Sigmoid colon (tissue), 7 donors: Measurements from ENCODE around the gene DES. TPM values are rescaled to one million over a fixed set of nuclear protein-coding genes. Genes with fewer than 3 reads are reported as not detected.

ENCODE experiments used
- DNase-seq: peaks from one replicate; pipeline ENCODE4 v3.0.0-alpha.2; 2019
- H3K27ac ChIP-seq, 4 donors: fragments of 200-600 bp; sonication (generic); one replicate each; pipeline ENCODE4 v1.5.1; 2016 to 2019; ENCODE audit warnings: mild to moderate bottlenecking in 1 of 4
- H3K27me3 ChIP-seq, 3 donors: fragments of 200-600 bp; sonication (generic); one replicate each; pipeline ENCODE4 v1.5.1; 2019; ENCODE audit warnings: mild to moderate bottlenecking in 1 of 3
- H3K36me3 ChIP-seq, 4 donors: fragments of 200-600 bp; sonication (generic); one replicate each; pipeline ENCODE4 v1.5.1; 2016 to 2019
- H3K4me1 ChIP-seq, 4 donors: fragments of 200-600 bp; sonication (generic); one replicate each; pipeline ENCODE4 v1.5.1; 2017 to 2019
- H3K4me3 ChIP-seq, 4 donors: fragments of 200-600 bp; sonication (generic); one replicate each; pipeline ENCODE4 v1.5.1; 2017 to 2019; ENCODE audit warnings: mild to moderate bottlenecking in 2 of 4, moderate library complexity in 1 of 4
- H3K9me3 ChIP-seq, 4 donors: fragments of 200-600 bp in 3 of 4; sonication (generic) in 3 of 4; one replicate each; pipeline versions ENCODE4 v1.5.1 to v1.6.1; 2013 to 2019
- CTCF ChIP-seq, 4 experiments: fragments of 450-650 bp in 3 of 4; fragments of 200-600 bp in 1 of 4; IDR thresholded peaks; one replicate each; pipeline ENCODE4 v1.5.1; 2016 to 2019; ENCODE audit warnings: antibody characterized with exemption in 4 of 4, mild to moderate bottlenecking in 3 of 4, moderate library complexity in 2 of 4
- EP300 ChIP-seq, 4 donors: sonication (generic); formaldehyde crosslinking; IDR thresholded peaks; one replicate each; pipeline ENCODE4 v1.6.1; 2017; ENCODE audit warnings: antibody characterized with exemption in 4 of 4
- POLR2A ChIP-seq, 2 donors: fragments of 450-650 bp; IDR thresholded peaks; one replicate each; pipeline ENCODE4 v1.6.1; 2016; ENCODE audit warnings: antibody characterized with exemption in 2 of 2, mild to moderate bottlenecking in 2 of 2, moderate library complexity in 2 of 2
- POLR2AphosphoS5 ChIP-seq, 4 donors: sonication (generic); formaldehyde crosslinking; IDR thresholded peaks; one replicate each; pipeline ENCODE4 v1.6.1; 2017; ENCODE audit warnings: antibody characterized with exemption in 4 of 4
- WGBS, 2 donors: extraction: QIAGEN DNeasy Blood & Tissue Kit; methylation state at CpG; one replicate each; pipeline ENCODE4 v1.1.7; 2013; 5-methylcytosine and 5-hydroxymethylcytosine counted together
- intact Hi-C: fragments of 100-400 bp; cut with DNase I; formaldehyde crosslinking; loops from one replicate; pipeline ENCODE4 v1.15.1; 2023
- polyA plus RNA-seq, 3 donors: library from polyadenylated mRNA; stranded (reverse); fragments of 200-250 nt; gene quantifications; one replicate each; pipeline ENCODE4 v1.2.3, GENCODE V29; 2013
- total RNA-seq, 4 donors: library from RNA; depleted of rRNA; stranded (reverse); fragments of >200 nt; gene quantifications; one replicate each; pipeline ENCODE4 v1.1.0, GENCODE V29; 2016
- donor health status: healthy with polysubstance abuse.
- donor health status: Bipolar disorder and iron deficiency.
- donor health status: healthy.

Gene DES
- total and polyA plus RNA-seq, 7 donors: 35.1 to 30,562 (median 7,366) TPM

DNA sequence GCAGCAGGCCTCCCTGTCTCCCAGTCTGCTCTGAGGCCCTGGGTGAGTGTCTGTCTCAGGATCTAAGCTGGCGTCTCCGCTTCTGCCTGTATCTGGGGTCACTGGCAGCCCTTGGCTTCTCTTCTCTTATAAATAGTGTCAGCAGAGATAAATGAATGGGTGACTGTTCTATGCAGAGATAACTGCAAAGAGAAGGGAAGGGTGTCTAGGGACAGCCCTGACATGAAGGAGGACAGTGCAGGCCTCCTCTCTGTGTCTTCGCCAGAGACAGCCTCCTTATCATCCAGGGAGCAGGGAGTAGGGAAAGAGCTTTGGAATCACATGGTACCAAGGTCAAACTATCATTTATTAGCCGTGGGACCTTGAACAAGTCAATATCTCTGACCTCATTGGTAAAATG is 52.3 kb downstream of the DES start:
- WGBS, 2 donors: 66 to 88% methylated on average over 4 of the region's 4 CpGs
- no peaks in the 10 kb centered on the region for H3K9me3 ChIP-seq
- peaks cover 7 to 92% (median 43%) of the 10 kb centered on the region in 4 donors for H3K36me3 ChIP-seq
- H3K27me3 ChIP-seq: no peaks in the 10 kb centered on the region
- no peak for DNase-seq
- H3K4me1 ChIP-seq: peaks cover 0 to 57% (median 44%) of the 10 kb centered on the region in 4 donors
- intact Hi-C loops: no loop called here
- no peak for TF ChIP-seq POLR2A (IDR thresholded peaks at IDR 0.05)
- H3K4me3 ChIP-seq: no peak overlapping the region
- H3K27ac ChIP-seq: peak overlapping the region; percentile 77 to 99 (median 99)

- WGBS, 2 donors: 80 to 87% methylated on average over 22 of the region's 22 CpGs
- peaks cover 0 to 57% (median 42%) of the 10 kb centered on the region in 4 donors for H3K4me1 ChIP-seq
- H3K27ac ChIP-seq: peak overlapping the region; percentile 58 to 99 (median 99)
- peaks cover 7 to 86% (median 35%) of the 10 kb centered on the region in 4 donors for H3K36me3 ChIP-seq
- H3K27me3 ChIP-seq: no peaks in the 10 kb centered on the region
- H3K9me3 ChIP-seq: no peaks in the 10 kb centered on the region
- no peak for TF ChIP-seq POLR2AphosphoS5 (IDR thresholded peaks at IDR 0.05)
- TF ChIP-seq POLR2A (IDR thresholded peaks at IDR 0.05): no peak
- no peak overlapping the region for H3K4me3 ChIP-seq
- intact Hi-C loops: no loop called here
- DNase-seq: no peak
Measured at GRCh38 chr2:219471476-219472371, 53.5 kb downstream of the DES start.

DNA sequence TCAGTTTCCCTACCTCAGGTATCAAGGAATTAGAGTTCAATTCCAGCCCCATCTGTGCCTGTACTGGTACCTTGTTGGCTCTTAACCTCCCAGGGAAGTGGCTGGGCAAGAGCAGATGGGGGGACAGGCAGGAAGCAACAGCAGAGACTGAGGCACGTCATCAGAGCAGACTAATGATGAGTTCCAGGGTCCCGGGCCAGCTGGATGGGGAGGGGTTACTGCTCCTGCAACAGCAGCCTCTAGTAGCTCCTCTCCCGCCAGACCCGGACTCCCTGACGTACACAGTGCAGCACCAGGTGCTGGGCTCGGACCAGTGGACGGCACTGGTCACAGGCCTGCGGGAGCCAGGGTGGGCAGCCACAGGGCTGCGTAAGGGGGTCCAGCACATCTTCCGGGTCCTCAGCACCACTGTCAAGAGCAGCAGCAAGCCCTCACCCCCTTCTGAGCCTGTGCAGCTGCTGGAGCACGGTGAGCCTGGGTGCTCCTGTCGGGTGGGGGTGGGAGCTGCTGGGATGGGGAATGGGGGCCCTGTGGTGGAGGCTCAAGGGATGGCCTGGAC is 54.5 kb downstream of the DES start:
- TF ChIP-seq CTCF (IDR thresholded peaks at IDR 0.05) (no peak), POLR2AphosphoS5 (IDR thresholded peaks at IDR 0.05) (peak in 1 of 4 donors; percentile 4)
- Histone ChIP-seq H3K36me3 (peaks cover 7 to 85% (median 36%) of the 10 kb centered on the region in 4 donors), H3K9me3 (no peaks in the 10 kb centered on the region), H3K4me3 (no peak overlapping the region), H3K27ac (peak overlapping the region; percentile 58 to 99 (median 99)), H3K4me1 (peaks cover 0 to 57% (median 42%) of the 10 kb centered on the region in 4 donors), H3K27me3 (no peaks in the 10 kb centered on the region)
- intact Hi-C loops: no loop called here
- WGBS, 2 donors: 85 to 89% methylated on average over 12 of the region's 12 CpGs
- no peak for DNase-seq

GRCh38 chr2:219473511-219473910 is 55.3 kb downstream of the DES start:
- Histone ChIP-seq H3K27ac (peak overlapping the region; percentile 58 to 99 (median 99)), H3K27me3 (no peaks in the 10 kb centered on the region), H3K4me3 (no peak overlapping the region), H3K4me1 (peaks cover 0 to 51% (median 36%) of the 10 kb centered on the region in 4 donors), H3K36me3 (peaks cover 7 to 85% (median 38%) of the 10 kb centered on the region in 4 donors), H3K9me3 (no peaks in the 10 kb centered on the region)
- DNase-seq: no peak
- TF ChIP-seq EP300 (IDR thresholded peaks at IDR 0.05) (no peak), POLR2A (IDR thresholded peaks at IDR 0.05) (no peak), CTCF (IDR thresholded peaks at IDR 0.05) (no peak), POLR2AphosphoS5 (IDR thresholded peaks at IDR 0.05) (no peak)
- 86 to 91% methylated on average over 18 of the region's 18 CpGs for WGBS, 2 donors
- intact Hi-C loops: no loop called here

DNA sequence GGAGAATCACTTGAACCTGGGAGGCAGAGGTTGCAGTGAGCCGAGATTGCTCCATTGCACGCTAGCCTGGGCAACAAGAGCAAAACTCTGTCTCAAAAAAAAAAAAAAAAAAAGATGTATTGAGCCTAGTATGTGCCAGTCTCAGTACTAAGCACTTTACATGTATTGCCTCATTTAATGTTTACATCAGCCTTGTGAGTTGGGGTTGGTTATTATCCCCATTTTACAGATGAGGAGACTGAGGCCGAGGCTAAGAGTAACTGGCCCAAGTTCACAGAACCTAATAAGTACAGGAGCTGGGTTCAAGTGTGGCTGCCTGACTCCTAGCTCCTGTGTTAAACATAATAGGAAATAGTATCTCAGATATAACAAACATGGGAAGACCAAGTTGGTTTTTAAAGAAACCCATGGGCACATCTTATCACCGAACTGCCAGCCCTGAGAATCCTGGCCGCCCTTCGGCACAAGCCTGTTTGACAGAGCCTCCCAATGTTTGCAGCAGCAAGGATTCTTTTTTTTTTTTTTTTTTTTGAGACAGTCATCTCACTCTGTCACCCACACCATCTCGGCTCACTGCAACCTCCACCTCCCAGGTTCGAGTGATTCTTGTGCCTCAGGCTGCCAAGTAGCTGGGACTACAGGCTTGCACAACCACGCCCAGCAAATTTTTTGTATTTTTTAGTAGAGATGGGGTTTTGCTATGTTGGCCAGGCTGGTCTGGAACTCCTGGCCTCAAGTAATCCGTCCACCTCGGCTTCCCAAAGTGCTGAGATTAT is 56.3 kb downstream of the DES start:
- DNase-seq: no peak
- Histone ChIP-seq H3K27ac (peak overlapping the region; percentile 58 to 99 (median 99)), H3K36me3 (peaks cover 16 to 85% (median 38%) of the 10 kb centered on the region in 4 donors), H3K9me3 (no peaks in the 10 kb centered on the region), H3K4me1 (peaks cover 0 to 42% (median 26%) of the 10 kb centered on the region in 4 donors), H3K4me3 (no peak overlapping the region), H3K27me3 (no peaks in the 10 kb centered on the region)
- WGBS, 2 donors: 70 to 85% methylated on average over 11 of the region's 11 CpGs
- intact Hi-C loops: no loop called here
- TF ChIP-seq POLR2A (IDR thresholded peaks at IDR 0.05): no peak
- no peak for TF ChIP-seq EP300 (IDR thresholded peaks at IDR 0.05)
- no peak for TF ChIP-seq POLR2AphosphoS5 (IDR thresholded peaks at IDR 0.05)
- TF ChIP-seq CTCF (IDR thresholded peaks at IDR 0.05): no peak
